ENCODE measurements around the gene ELFN1. TPM values are rescaled to one million over a fixed set of nuclear protein-coding genes. Genes with fewer than 3 reads are reported as not detected.

The ELFN1 gene
- total and polyA plus RNA-seq, 4 donors, result 0.43 to 3.5 (median 3.4) TPM

GRCh38 chr7:1672851-1673486 lies 2.9 kb downstream of the ELFN1 start (continued):
- TF ChIP-seq FOXA2 (IDR thresholded peaks at IDR 0.05) (no peak), JUND (IDR thresholded peaks at IDR 0.05) (no peak)

- WGBS, result 93% methylated on average over 14 of the region's 14 CpGs
- Histone ChIP-seq H3K9me3 (ENCODE audit: control insufficient read depth in 4 of 4, low read length in 3 of 4) (no peaks in the 10 kb centered on the region), H3K27me3 (ENCODE audit: control insufficient read depth in 4 of 4, insufficient read depth in 4 of 4, low read length in 3 of 4) (no peaks in the 10 kb centered on the region), H3K9ac (ENCODE audit: low read depth in 1 of 2, low read length in 2 of 2) (no peak overlapping the region), H3K36me3 (ENCODE audit: control insufficient read depth in 4 of 4, insufficient read depth in 3 of 4, low read depth in 1 of 4, low read length in 3 of 4) (no peaks in the 10 kb centered on the region), H3K4me1 (ENCODE audit: control insufficient read depth in 4 of 4, insufficient read depth in 4 of 4, low read length in 3 of 4) (peaks cover 16 to 37% (median 22%) of the 10 kb centered on the region in 4 donors), H3K27ac (ENCODE audit: low read depth in 1 of 2, low read length in 2 of 2) (no peak overlapping the region), H3K4me3 (ENCODE audit: low read depth in 1 of 3, low read length in 3 of 3) (no peak overlapping the region)
- peak; percentile 19 for DNase-seq (ENCODE audit: low spot score)
- TF ChIP-seq, protein P1, sequence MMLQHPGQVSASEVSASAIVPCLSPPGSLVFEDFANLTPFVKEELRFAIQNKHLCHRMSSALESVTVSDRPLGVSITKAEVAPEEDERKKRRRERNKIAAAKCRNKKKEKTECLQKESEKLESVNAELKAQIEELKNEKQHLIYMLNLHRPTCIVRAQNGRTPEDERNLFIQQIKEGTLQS (IDR thresholded peaks at IDR 0.05), result no peak
- TF ChIP-seq, protein P2, sequence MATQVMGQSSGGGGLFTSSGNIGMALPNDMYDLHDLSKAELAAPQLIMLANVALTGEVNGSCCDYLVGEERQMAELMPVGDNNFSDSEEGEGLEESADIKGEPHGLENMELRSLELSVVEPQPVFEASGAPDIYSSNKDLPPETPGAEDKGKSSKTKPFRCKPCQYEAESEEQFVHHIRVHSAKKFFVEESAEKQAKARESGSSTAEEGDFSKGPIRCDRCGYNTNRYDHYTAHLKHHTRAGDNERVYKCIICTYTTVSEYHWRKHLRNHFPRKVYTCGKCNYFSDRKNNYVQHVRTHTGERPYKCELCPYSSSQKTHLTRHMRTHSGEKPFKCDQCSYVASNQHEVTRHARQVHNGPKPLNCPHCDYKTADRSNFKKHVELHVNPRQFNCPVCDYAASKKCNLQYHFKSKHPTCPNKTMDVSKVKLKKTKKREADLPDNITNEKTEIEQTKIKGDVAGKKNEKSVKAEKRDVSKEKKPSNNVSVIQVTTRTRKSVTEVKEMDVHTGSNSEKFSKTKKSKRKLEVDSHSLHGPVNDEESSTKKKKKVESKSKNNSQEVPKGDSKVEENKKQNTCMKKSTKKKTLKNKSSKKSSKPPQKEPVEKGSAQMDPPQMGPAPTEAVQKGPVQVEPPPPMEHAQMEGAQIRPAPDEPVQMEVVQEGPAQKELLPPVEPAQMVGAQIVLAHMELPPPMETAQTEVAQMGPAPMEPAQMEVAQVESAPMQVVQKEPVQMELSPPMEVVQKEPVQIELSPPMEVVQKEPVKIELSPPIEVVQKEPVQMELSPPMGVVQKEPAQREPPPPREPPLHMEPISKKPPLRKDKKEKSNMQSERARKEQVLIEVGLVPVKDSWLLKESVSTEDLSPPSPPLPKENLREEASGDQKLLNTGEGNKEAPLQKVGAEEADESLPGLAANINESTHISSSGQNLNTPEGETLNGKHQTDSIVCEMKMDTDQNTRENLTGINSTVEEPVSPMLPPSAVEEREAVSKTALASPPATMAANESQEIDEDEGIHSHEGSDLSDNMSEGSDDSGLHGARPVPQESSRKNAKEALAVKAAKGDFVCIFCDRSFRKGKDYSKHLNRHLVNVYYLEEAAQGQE (IDR thresholded peaks at IDR 0.05), result no peak
- TF ChIP-seq HNF4A (conservative IDR thresholded peaks at IDR 0.05), result no peak
- TF ChIP-seq HNF4G (IDR thresholded peaks at IDR 0.05), result no peak
- no peak for TF ChIP-seq SP1 (IDR thresholded peaks at IDR 0.05)
- no peak for TF ChIP-seq GABPA (IDR thresholded peaks at IDR 0.05 in 1 of 2, conservative IDR thresholded peaks at IDR 0.05 in 1 of 2)
- TF ChIP-seq RXRA (IDR thresholded peaks at IDR 0.05), result no peak
Observed at GRCh38 chr7:1673581-1674118, 3.6 kb downstream of the ELFN1 start.

- H3K4me3 ChIP-seq (ENCODE audit: low read depth in 1 of 3, low read length in 3 of 3), result no peak overlapping the region
- no peaks in the 10 kb centered on the region for H3K9me3 ChIP-seq (ENCODE audit: control insufficient read depth in 4 of 4, low read length in 3 of 4)
- H3K27ac ChIP-seq (ENCODE audit: low read depth in 1 of 2, low read length in 2 of 2), result no peak overlapping the region
- no peak for TF ChIP-seq HNF4G (IDR thresholded peaks at IDR 0.05)
- TF ChIP-seq JUND (IDR thresholded peaks at IDR 0.05), result no peak
- TF ChIP-seq CTCF (IDR thresholded peaks at IDR 0.05; ENCODE audit: low read depth, low read length, missing input control), result no peak
- TF ChIP-seq RAD21 (IDR thresholded peaks at IDR 0.05), result no peak
- TF ChIP-seq, protein P1 (IDR thresholded peaks at IDR 0.05), result no peak
- TF ChIP-seq SP1 (IDR thresholded peaks at IDR 0.05), result no peak
- no peak for TF ChIP-seq RXRA (IDR thresholded peaks at IDR 0.05)
- no peak for TF ChIP-seq TAF1 (conservative IDR thresholded peaks at IDR 0.05)
- no peak for TF ChIP-seq EGR1 (IDR thresholded peaks at IDR 0.05; ENCODE audit: low read depth in 2 of 2)
- H3K9ac ChIP-seq (ENCODE audit: low read depth in 1 of 2, low read length in 2 of 2), result no peak overlapping the region
- no peaks in the 10 kb centered on the region for H3K27me3 ChIP-seq (ENCODE audit: control insufficient read depth in 4 of 4, insufficient read depth in 4 of 4, low read length in 3 of 4)
- peaks cover 10 to 30% (median 17%) of the 10 kb centered on the region in 4 donors for H3K4me1 ChIP-seq (ENCODE audit: control insufficient read depth in 4 of 4, insufficient read depth in 4 of 4, low read length in 3 of 4)
- H3K36me3 ChIP-seq (ENCODE audit: control insufficient read depth in 4 of 4, insufficient read depth in 3 of 4, low read depth in 1 of 4, low read length in 3 of 4), result no peaks in the 10 kb centered on the region
- 88% methylated on average over 21 of the region's 21 CpGs for WGBS
- peak; percentile 14 for DNase-seq (ENCODE audit: low spot score)
Observed at GRCh38 chr7:1674161-1675035, 4.3 kb downstream of the ELFN1 start.
